H9 (cell line): ENCODE data around the gene ARIH1. TPM values are rescaled to one million over a fixed set of nuclear protein-coding genes. Genes with fewer than 3 reads are reported as not detected.

Experiments used
- DNase-seq: peaks from one replicate; pipeline ENCODE4 v3.0.0-alpha.2; 2017
- H2AFZ ChIP-seq: one replicate; pipeline ENCODE4 v1.6.1; 2013; ENCODE audit warnings: mild to moderate bottlenecking, low read length, control low read depth, moderate library complexity
- H2AK5ac ChIP-seq: 2 replicates; pipeline ENCODE4 v1.6.1; 2013; ENCODE audit warnings: low read length, control low read depth, mixed read lengths; ENCODE audit not compliant: insufficient read length
- H2BK120ac ChIP-seq: one replicate; pipeline ENCODE4 v1.6.1; 2013; ENCODE audit warnings: low read depth, mild to moderate bottlenecking, low read length, control low read depth, inconsistent platforms; ENCODE audit not compliant: poor library complexity, severe bottlenecking
- H2BK12ac ChIP-seq: 2 replicates; pipeline ENCODE4 v1.6.1; 2013; ENCODE audit warnings: low read length, control low read depth, mixed read lengths, low read depth; ENCODE audit not compliant: insufficient read length
- H2BK15ac ChIP-seq: 2 replicates; pipeline ENCODE4 v1.6.1; 2013; ENCODE audit warnings: low read depth, low read length, control low read depth
- H2BK20ac ChIP-seq: one replicate; pipeline ENCODE4 v1.6.1; 2013; ENCODE audit warnings: low read depth, mild to moderate bottlenecking, low read length, control low read depth, inconsistent platforms; ENCODE audit not compliant: poor library complexity, severe bottlenecking
- H2BK5ac ChIP-seq: 2 replicates; pipeline ENCODE4 v1.6.1; 2013; ENCODE audit warnings: low read length, control low read depth, mixed read lengths; ENCODE audit not compliant: insufficient read length
- H3K14ac ChIP-seq: 2 replicates; pipeline ENCODE4 v1.6.1; 2013; ENCODE audit warnings: low read length, control low read depth; ENCODE audit not compliant: insufficient read depth
- H3K18ac ChIP-seq: 2 replicates; pipeline ENCODE4 v1.6.1; 2013; ENCODE audit warnings: low read depth, mild to moderate bottlenecking, mixed read lengths, low read length, control low read depth; ENCODE audit not compliant: insufficient read length
- H3K23ac ChIP-seq: 2 replicates; pipeline ENCODE4 v1.6.1; 2013; ENCODE audit warnings: low read length, control low read depth, mixed read lengths, low read depth; ENCODE audit not compliant: insufficient read length
- H3K23me2 ChIP-seq: 2 replicates; pipeline ENCODE4 v1.6.1; 2013; ENCODE audit warnings: low read depth, mild to moderate bottlenecking, mixed read lengths, low read length, control low read depth; ENCODE audit not compliant: insufficient read length, poor library complexity, severe bottlenecking
- H3K27ac ChIP-seq: 2 replicates; pipeline ENCODE4 v1.5.1; 2013; ENCODE audit warnings: low read length, control low read depth, mixed read lengths, low read depth; ENCODE audit not compliant: insufficient read length
- H3K27me3 ChIP-seq: 2 replicates; pipeline ENCODE4 v1.6.1; 2013; ENCODE audit warnings: low read length, control low read depth, inconsistent platforms; ENCODE audit not compliant: insufficient read depth
- H3K4ac ChIP-seq: 2 replicates; pipeline ENCODE4 v1.6.1; 2013; ENCODE audit warnings: low read depth, mild to moderate bottlenecking, control low read depth, inconsistent platforms, low read length, moderate library complexity
- H3K4me1 ChIP-seq: 2 replicates; pipeline ENCODE4 v1.6.1; 2013; ENCODE audit warnings: low read length, control low read depth, inconsistent platforms; ENCODE audit not compliant: insufficient read depth
- H3K4me2 ChIP-seq: 2 replicates; pipeline ENCODE4 v1.6.1; 2013; ENCODE audit warnings: low read length, control low read depth, mixed read lengths; ENCODE audit not compliant: insufficient read length, insufficient read depth
- H3K56ac ChIP-seq: 2 replicates; pipeline ENCODE4 v1.6.1; 2013; ENCODE audit warnings: low read depth, mild to moderate bottlenecking, mixed read lengths, low read length, control low read depth; ENCODE audit not compliant: insufficient read length
- H3K79me1 ChIP-seq: 2 replicates; pipeline ENCODE4 v1.6.1; 2013; ENCODE audit warnings: low read depth, mild to moderate bottlenecking, moderate library complexity, low read length, control low read depth, inconsistent platforms; ENCODE audit not compliant: insufficient read depth, poor library complexity, severe bottlenecking
- H3K79me2 ChIP-seq: 2 replicates; pipeline ENCODE4 v1.6.1; 2013; ENCODE audit warnings: low read length, control low read depth, inconsistent platforms; ENCODE audit not compliant: insufficient read depth
- H3K9ac ChIP-seq: 2 replicates; pipeline ENCODE4 v1.6.1; 2013; ENCODE audit warnings: low read length, control low read depth, mixed read lengths; ENCODE audit not compliant: insufficient read length; ENCODE audit errors: extremely low read depth
- H3K9me3 ChIP-seq: one replicate; pipeline ENCODE4 v1.6.1; 2013; ENCODE audit warnings: low read depth, low read length, inconsistent platforms; ENCODE audit not compliant: control insufficient read depth
- H3T11ph ChIP-seq: one replicate; pipeline ENCODE4 v1.6.1; 2013; ENCODE audit warnings: mild to moderate bottlenecking, low read length, control low read depth, inconsistent platforms
- H4K20me1 ChIP-seq: one replicate; pipeline ENCODE4 v1.6.1; 2013; ENCODE audit not compliant: control insufficient read depth, insufficient read length, insufficient read depth
- H4K5ac ChIP-seq: 2 replicates; pipeline ENCODE4 v1.6.1; 2013; ENCODE audit warnings: low read depth, mild to moderate bottlenecking, mixed read lengths, low read length, control low read depth; ENCODE audit not compliant: insufficient read length
- H4K8ac ChIP-seq: replicated peaks from 2 replicates; pipeline ENCODE4 v1.6.1; 2013; ENCODE audit warnings: low read length, control low read depth, mixed read lengths, low read depth; ENCODE audit not compliant: insufficient read length
- H4K91ac ChIP-seq: 2 replicates; pipeline ENCODE4 v1.6.1; 2013; ENCODE audit warnings: low read depth, mild to moderate bottlenecking, moderate library complexity, mixed read lengths, low read length, control low read depth; ENCODE audit not compliant: insufficient read length
- H3K27ac Mint-ChIP-seq, 3 experiments: 2 replicates in 2 of 3; 3 replicates in 1 of 3; pipeline ENCODE4 v1.8.0; 2020 to 2021; ENCODE audit warnings: mixed read lengths in 3 of 3, mild to moderate bottlenecking in 1 of 3, moderate library complexity in 1 of 3
- H3K27me3 Mint-ChIP-seq: 2 replicates; pipeline ENCODE4 v1.8.0; 2021; ENCODE audit warnings: low read depth, mild to moderate bottlenecking, moderate library complexity, mixed read lengths
- H3K36me3 Mint-ChIP-seq, 3 experiments: 2 replicates in 2 of 3; 3 replicates in 1 of 3; pipeline ENCODE4 v1.8.0; 2020 to 2021; ENCODE audit warnings: low read depth in 3 of 3, mixed read lengths in 3 of 3; ENCODE audit not compliant: insufficient read depth in 1 of 3
- H3K4me1 Mint-ChIP-seq, 2 experiments: 2 replicates each; pipeline ENCODE4 v1.8.0; 2020; ENCODE audit warnings: mixed read lengths in 2 of 2
- H3K4me3 Mint-ChIP-seq, 2 experiments: 2 replicates in 1 of 2; 3 replicates in 1 of 2; pipeline ENCODE4 v1.8.0; 2020 to 2021; ENCODE audit warnings: mild to moderate bottlenecking in 2 of 2, mixed read lengths in 2 of 2, moderate library complexity in 1 of 2
- H3K9me3 Mint-ChIP-seq, 2 experiments: 2 replicates in 1 of 2; 3 replicates in 1 of 2; pipeline ENCODE4 v1.8.0; 2020; ENCODE audit warnings: mild to moderate bottlenecking in 2 of 2, mixed read lengths in 2 of 2, moderate library complexity in 1 of 2
- WGBS: extraction: QIAGEN DNeasy Blood & Tissue Kit; methylation state at CpG from one replicate; pipeline ENCODE4 v1.1.7; 2013; ENCODE audit warnings: missing lambda C conversion rate, low lambda C conversion rate, mixed read lengths; ENCODE audit not compliant: insufficient read length; ENCODE audit errors: extremely low coverage; 5-methylcytosine and 5-hydroxymethylcytosine counted together
- total RNA-seq: library from RNA; stranded (reverse); gene quantifications from 2 replicates; pipeline ENCODE4 v1.2.1, GENCODE V29; 2021
- TF ChIP-seq, protein P1 (sequence below): fragments of 200-600 bp; sonication (generic); conservative IDR thresholded peaks from 3 replicates; pipeline ENCODE4 v1.8.0; 2021; ENCODE audit warnings: antibody characterized with exemption, mild to moderate bottlenecking

The ARIH1 gene
- total RNA-seq, 1 experiment from 2014 or later, result 158 TPM

DNA sequence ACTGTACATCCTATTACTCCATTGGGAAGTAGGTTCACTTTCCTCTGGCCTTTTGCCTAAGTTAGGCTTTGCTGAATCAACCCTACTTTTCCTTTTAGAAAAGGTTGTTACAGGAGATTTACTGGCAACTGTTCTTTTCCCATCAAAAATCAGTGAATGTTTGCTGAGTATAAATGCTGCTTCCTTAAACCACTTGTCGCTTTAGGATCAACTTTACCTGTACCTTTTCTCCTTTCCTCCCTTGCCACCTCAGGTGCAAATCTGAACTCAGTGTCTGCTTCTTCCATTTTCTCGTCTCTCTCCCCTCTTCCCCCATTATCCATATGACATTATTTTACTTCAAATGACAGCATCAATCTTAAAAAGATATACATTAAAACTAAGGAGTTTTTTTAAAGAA, 110.9 kb downstream of the ARIH1 start:
- Histone ChIP-seq H3K18ac (no peak overlapping the region), H2BK12ac (no peak overlapping the region), H3K79me1 (no peaks in the 10 kb centered on the region), H3K23ac (no peak overlapping the region), H3K79me2 (no peaks in the 10 kb centered on the region), H3T11ph (no peak overlapping the region), H3K4me2 (no peak overlapping the region), H2AK5ac (no peak overlapping the region), H3K27ac (no peak overlapping the region), H2BK20ac (no peak overlapping the region), H4K91ac (no peak overlapping the region), H4K5ac (no peak overlapping the region), H2AFZ (no peak overlapping the region), H3K27me3 (no peaks in the 10 kb centered on the region), H3K56ac (no peak overlapping the region), H3K9me3 (no peaks in the 10 kb centered on the region), H3K14ac (no peak overlapping the region), H4K20me1 (no peaks in the 10 kb centered on the region), H2BK120ac (no peak overlapping the region), H3K4ac (no peak overlapping the region), H3K9ac (no peak overlapping the region), H2BK5ac (no peak overlapping the region), H4K8ac (no peak overlapping the region), H3K4me1 (no peaks in the 10 kb centered on the region), H2BK15ac (no peak overlapping the region), H3K23me2 (no peaks in the 10 kb centered on the region)
- TF ChIP-seq, protein P1, sequence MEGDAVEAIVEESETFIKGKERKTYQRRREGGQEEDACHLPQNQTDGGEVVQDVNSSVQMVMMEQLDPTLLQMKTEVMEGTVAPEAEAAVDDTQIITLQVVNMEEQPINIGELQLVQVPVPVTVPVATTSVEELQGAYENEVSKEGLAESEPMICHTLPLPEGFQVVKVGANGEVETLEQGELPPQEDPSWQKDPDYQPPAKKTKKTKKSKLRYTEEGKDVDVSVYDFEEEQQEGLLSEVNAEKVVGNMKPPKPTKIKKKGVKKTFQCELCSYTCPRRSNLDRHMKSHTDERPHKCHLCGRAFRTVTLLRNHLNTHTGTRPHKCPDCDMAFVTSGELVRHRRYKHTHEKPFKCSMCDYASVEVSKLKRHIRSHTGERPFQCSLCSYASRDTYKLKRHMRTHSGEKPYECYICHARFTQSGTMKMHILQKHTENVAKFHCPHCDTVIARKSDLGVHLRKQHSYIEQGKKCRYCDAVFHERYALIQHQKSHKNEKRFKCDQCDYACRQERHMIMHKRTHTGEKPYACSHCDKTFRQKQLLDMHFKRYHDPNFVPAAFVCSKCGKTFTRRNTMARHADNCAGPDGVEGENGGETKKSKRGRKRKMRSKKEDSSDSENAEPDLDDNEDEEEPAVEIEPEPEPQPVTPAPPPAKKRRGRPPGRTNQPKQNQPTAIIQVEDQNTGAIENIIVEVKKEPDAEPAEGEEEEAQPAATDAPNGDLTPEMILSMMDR, result no peak
- Mint-ChIP-seq H3K36me3 (peaks cover 12 to 49% (median 38%) of the 10 kb centered on the region in 3 experiments; a peak in 6 of 7 replicates), H3K4me3 (no peak overlapping the region), H3K9me3 (no peaks in the 10 kb centered on the region), H3K4me1 (no peaks in the 10 kb centered on the region), H3K27ac (peak overlapping the region in 1 of 3 experiments; percentile 20; a peak in 1 of 7 replicates), H3K27me3 (no peaks in the 10 kb centered on the region)
- no peak for DNase-seq
- WGBS, result no CpG with 5 or more reads among the region's 2 CpGs
